ENCODE data around the gene FGF21. TPM values are rescaled to one million over a fixed set of nuclear protein-coding genes. Genes with fewer than 3 reads are reported as not detected.

Gene FGF21, protein sequence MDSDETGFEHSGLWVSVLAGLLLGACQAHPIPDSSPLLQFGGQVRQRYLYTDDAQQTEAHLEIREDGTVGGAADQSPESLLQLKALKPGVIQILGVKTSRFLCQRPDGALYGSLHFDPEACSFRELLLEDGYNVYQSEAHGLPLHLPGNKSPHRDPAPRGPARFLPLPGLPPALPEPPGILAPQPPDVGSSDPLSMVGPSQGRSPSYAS
- not detected in 2 replicates for total RNA-seq

DNA sequence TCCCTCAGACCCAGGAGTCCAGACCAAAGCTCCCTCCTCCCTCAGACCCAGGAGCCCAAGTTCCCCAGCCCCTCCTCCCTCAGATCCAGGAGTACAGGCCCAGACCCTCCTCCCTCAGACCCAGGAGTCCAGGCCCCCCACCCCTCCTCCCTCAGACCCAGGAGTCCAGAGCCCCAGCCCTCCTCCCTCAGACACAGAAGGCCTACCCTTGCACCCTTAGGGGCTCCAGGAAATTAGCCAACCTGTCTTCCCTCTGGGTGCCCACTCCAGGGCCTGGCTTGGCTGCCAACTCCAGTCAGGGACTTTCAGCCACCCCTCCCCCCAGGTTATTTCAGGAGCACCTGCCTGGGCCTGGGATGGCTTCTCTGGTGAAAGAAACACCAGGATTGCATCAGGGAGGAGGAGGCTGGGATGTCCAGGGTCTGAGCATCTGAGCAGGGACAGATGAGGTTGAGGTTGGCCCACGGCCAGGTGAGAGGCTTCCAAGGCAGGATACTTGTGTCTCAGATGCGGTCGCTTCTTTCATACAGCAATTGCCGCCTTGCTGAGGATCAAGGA is at the start of gene FGF21:
FGF21 (plus strand) TSS at position 441 of the 558 bp plus-strand sequence. CDS start 713 bp downstream, outside the sequence.

DNA sequence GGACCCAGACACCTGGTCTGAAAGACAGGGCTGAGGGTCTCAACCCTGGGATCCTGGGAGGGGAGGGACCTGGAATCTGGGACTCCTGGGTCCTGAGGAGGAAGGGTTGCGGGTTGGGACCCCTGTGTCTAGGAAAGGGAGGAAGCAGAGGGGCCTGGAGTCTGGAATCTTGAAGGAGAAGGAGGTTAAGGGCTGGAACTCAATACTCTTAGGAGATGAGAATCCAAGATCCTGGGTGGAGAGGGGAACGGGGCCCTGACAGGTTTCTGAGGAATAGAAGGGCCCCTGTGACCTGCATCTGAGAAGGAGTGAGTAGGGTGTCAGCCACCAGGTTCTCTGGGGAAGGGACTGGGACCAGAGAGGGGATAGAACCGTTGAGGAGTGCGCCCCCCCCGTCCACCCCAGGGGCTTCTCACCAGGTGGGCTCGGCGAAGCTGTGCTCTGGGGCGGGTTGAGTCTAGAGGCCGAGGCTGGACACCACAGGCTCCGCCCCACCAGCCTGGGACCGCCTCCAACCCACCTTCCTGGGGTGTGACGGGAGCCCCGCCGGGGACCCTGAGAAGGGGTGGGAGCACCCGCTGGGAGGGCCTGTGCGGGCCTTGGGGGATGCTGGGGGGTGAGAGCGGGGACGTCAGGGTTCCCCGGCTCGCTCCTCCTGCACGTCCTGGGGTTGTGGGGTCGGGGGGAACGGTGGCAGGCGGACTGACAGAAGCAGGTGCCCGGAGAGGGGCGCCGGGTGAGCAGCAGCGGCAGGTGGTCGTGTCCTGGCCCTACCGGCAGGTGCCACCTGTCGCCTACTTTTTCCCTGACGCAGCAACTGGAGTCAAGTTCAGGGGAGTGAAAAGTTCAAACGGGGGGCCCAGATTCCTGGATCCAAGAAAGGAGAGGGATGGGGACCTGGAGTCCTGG is 35.8 kb upstream of the FGF21 start, which contains the start of gene MAMSTR:
MAMSTR (minus strand) TSS at position 463 of the 909 bp plus-strand sequence. CDS start 694 bp downstream, outside the sequence.

DNA sequence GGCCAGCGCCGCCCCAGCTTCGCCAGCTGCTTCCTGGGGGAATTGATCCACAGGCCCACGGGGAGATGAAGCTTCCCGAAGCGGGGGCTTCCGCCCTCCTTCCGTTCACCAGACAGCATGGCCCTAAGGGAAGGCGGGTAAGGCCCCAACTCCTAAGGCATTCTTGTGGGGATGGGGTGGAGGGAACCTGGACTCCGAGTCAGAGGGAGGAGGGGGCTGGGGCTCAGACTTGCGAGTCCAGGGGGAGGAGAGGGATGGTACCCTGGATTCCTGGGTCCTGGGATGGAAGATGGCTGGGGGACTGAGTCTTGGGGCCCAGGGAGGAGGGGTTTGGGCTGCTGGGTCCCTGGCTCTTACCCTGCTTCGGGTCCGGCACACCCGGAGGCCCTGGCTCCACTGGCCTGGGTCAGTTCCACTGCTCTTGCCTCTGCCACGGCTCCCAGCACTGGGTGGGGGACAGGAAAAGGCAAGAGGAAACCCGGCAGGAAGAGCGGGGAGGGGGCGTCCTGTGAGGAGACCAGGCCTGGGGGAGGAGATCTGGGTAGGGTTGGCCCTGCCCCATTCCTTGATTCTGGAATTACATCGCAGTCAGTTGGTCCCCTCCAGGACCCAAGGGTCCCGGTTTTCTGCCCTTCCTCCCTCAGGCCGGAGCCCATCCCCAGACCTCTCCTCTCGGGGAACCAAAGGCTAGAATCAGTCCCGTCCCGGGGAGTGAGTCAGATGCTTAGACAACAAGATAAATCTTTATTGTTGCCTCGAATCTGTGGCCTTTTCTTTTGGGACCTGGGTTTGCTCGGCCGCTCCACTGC is 15.0 kb upstream of the FGF21 start, which contains the start of gene RASIP1:
RASIP1 (minus strand) TSS at position 447 of the 809 bp plus-strand sequence; CDS start at position 119, 328 bp downstream.

DNA sequence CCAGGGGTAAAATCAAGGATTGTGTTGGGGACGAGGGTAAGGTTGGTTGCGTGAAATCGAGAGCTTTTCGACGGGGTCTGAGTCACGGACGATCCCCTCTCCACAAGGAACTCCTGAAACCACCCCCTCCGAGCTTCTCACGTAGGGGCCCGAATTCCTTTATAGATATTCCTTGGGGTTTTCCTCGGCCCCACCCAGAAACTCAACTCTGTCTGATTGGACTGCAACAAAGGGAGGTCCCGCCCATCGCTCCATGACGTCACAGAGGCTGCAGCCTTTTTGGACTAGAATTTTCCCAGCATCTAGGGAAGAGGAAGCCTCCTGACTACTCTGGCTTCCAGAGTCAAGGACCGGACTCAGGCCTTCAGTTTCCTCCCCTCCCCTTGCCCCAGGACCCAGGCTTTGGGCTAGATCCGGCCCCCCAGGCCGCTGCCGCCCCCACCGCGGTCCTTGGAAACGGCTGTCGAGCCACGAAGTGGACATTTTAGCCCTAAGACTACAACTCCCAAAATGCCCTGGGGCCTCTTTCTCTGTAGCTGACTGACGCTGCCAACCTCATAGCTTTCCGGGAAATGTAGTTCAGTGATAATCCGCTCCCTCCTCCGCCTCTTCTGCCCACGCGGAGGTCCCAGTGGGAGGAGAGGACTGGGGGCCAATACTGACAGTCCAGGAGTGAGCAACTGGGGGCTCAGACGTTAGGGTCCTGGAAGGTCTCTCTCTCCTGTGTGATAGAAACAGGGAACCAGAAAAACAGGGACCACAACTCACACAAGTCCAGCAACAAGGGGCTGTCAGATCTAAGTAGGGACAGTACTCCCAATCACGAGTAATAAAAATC is 8.4 kb upstream of the FGF21 start, which contains the start of gene IZUMO1:
IZUMO1 (minus strand) TSS at position 172 of the 838 bp plus-strand sequence. CDS start 1,050 bp downstream, outside the sequence.

GRCh38 chr19:48752496-48753365 is 2.6 kb upstream of the FGF21 start, which contains the start of gene FUT1:
Gene FUT1 (minus strand): TSS chr19:48752641. CDS start chr19:48751281, 1,360 bp downstream.

Small RNAs within 50 kb of the gene (small RNA-seq; reads per million reads assigned to genes)
- gene RNU6-317P, result not detected

Other genes with a start within 250 kb of the FGF21 start
- gene LMTK3, start 243.7 kb upstream of the FGF21 start, total RNA-seq, result not detected in 2 replicates
- gene SULT2B1, start 203.4 kb upstream of the FGF21 start, total RNA-seq, result not detected in 2 replicates
- gene SPACA4, start 148.8 kb upstream of the FGF21 start, total RNA-seq, result not detected in 2 replicates
- gene FAM83E, start 140.4 kb upstream of the FGF21 start, total RNA-seq, result under 0.01 and 1.4 TPM in 2 replicates
- 1,644 and 2,294 TPM in 2 replicates for gene RPL18, start 136.3 kb upstream of the FGF21 start, total RNA-seq
- 9.2 and 11.5 TPM in 2 replicates for gene SPHK2, start 136.0 kb upstream of the FGF21 start, total RNA-seq
- gene DBP, start 118.1 kb upstream of the FGF21 start, total RNA-seq, result 1.6 and 5.9 TPM in 2 replicates
- 0.39 and 1.1 TPM in 2 replicates for gene CA11, start 109.3 kb upstream of the FGF21 start, total RNA-seq
- gene NTN5, start 82.5 kb upstream of the FGF21 start, total RNA-seq, result under 0.01 TPM in 1 of 2 replicates, not detected in the other
- gene FUT2, start 59.6 kb upstream of the FGF21 start, total RNA-seq, result not detected in 2 replicates
- 1.4 and 2.2 TPM in 2 replicates for gene MAMSTR, start 35.8 kb upstream of the FGF21 start, total RNA-seq
- gene RASIP1, start 14.9 kb upstream of the FGF21 start, total RNA-seq, result 2.9 and 3.5 TPM in 2 replicates
- gene IZUMO1, start 8.6 kb upstream of the FGF21 start, total RNA-seq, result not detected in 2 replicates
- gene FUT1, start 2.9 kb upstream of the FGF21 start, total RNA-seq, result 0.20 TPM in 1 of 2 replicates, not detected in the other
- 43.7 and 44.2 TPM in 2 replicates for gene BCAT2, start 55.5 kb downstream of the FGF21 start, total RNA-seq
- 1.1 and 1.4 TPM in 2 replicates for gene HSD17B14, start 81.0 kb downstream of the FGF21 start, total RNA-seq
- gene PLEKHA4, start 113.1 kb downstream of the FGF21 start, total RNA-seq, result 16.4 and 21.3 TPM in 2 replicates
- 41.5 and 55.9 TPM in 2 replicates for gene PPP1R15A, start 116.9 kb downstream of the FGF21 start, total RNA-seq
- gene TULP2, start 143.2 kb downstream of the FGF21 start, total RNA-seq, result 0.37 TPM in 1 of 2 replicates, not detected in the other
- gene NUCB1, start 144.8 kb downstream of the FGF21 start, total RNA-seq, result 134 and 211 TPM in 2 replicates
- gene DHDH, start 178.2 kb downstream of the FGF21 start, total RNA-seq, result not detected in 2 replicates
- 47.0 and 70.8 TPM in 2 replicates for gene BAX, start 199.4 kb downstream of the FGF21 start, total RNA-seq
- gene FTL, start 209.8 kb downstream of the FGF21 start, total RNA-seq, result 2,886 and 3,269 TPM in 2 replicates
- gene GYS1, start 237.8 kb downstream of the FGF21 start, total RNA-seq, result 55.1 and 57.0 TPM in 2 replicates
- gene RUVBL2, start 238.4 kb downstream of the FGF21 start, total RNA-seq, result 301 and 328 TPM in 2 replicates